Right forelimb (tissue), 1 donor: ENCODE results near the gene DNAJB8.

Source experiments
- DNase-seq: peaks from one replicate; pipeline ENCODE4 v3.0.0-alpha.2; 2018

Gene DNAJB8

DNA sequence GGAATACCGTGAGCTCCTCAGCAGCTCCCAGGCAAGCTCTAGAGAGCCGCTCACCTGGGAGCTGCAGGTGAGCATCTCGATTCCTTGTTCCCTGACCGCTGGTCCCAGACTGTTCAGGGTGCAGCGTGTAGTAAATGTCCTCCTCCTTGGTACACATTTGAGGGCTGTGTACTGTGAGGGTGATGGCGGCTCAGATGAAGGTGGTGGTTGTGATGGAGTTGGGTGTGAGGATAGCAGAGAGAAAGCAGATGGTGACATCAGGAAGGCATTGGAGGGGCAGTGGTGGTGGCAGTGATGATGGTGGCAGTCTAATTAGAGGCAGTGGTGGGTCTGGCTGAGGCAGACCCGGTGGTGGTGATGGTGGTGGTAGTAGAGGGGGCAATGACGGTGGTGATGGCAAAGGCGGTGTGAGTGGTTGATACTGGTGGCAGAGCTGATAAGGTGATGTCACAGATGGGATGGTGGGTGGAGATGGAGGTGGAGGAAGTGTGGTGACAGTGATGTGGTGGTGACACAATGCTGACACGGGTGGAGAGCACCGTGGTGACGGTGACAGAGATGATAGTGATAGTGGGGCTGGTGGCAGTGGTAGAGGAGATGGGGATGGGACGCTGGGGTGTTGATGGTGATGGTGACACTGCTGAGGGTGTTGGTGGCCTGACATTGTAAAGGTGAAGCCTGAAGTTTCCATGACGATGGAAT, at the start of gene DNAJB8:
Gene DNAJB8, minus strand, starts transcription at position 51 of the 702 bp plus-strand sequence. CDS start 3,645 bp downstream, outside the sequence.
- DNase-seq = no peak

DNA sequence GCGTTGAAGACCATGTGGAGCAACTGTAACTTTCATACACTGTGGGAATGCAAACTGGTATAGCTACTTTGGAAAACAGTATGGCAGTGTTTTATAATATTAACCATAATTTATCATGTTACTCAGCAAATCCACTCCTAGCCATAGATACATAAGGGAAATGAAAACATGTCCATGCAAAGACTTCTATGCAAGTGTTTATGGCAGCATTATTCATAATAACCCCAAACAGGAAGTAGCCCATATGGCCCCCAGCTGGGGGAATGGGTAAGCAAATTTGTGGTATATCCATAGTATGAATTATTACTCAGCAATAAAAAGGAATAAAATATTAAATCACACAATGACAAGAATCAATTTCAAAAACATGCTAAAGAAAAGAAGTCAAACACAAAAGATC, 49.3 kb upstream of the DNAJB8 start:
- no peak for DNase-seq

DNA sequence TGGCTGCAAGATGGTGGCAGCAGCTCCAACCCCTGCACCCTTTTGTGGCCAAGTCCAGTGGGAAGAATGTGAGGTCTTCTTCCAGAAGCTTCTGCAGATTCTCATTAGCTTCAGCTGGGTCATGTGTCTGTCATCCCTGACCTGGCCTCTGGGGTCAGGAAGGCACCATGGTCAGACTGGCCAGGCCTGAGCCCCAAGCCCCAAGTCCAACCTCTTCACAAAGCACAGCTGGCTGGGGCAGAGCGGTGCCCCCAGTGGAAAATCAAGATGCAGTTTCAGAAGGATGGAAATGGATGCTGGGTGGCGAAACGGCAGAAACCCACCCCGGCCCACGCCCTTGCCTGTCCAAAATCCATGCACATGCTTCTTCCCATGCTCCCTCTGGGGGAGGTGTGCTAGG, 42.2 kb upstream of the DNAJB8 start:
- DNase-seq = no peak

DNA sequence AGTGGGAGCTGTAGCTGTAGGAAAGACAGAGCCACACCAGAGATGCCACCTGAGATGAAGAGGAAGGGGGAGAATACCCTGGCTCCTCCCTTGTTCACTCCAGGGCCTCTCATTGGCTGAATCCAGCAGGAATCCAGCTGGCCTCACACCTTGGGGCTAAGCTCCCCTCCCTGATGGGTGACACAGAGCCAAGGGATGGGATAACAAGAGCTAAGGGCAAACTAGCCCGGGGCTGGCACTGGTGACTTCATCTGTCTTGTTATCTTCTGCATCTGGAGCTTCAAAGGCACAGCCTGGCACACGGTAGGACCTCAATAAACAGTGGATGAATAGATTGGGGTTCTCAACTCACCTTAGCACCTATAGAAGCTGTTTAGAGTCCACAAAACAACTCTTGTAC, 40.1 kb upstream of the DNAJB8 start:
- no peak for DNase-seq

DNA sequence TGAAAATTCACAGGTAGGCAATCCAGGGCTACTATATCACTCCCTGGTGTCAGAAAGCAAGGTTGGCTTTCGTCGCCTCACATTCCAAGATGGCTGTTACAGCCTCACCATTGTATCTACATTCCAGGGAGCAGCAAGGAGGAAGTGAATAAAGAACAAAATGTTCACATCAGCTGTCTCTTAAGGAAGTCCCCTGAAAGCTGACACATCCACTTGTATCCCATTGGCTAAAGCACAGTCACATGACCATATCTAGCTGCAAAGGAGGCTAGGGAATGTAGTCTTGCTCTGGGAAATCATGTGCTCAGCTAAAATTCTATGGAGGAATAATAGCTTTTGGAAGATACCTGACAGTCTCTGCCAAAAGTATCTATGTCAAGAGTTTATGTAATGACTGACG, 39.1 kb upstream of the DNAJB8 start:
- no peak for DNase-seq

DNA sequence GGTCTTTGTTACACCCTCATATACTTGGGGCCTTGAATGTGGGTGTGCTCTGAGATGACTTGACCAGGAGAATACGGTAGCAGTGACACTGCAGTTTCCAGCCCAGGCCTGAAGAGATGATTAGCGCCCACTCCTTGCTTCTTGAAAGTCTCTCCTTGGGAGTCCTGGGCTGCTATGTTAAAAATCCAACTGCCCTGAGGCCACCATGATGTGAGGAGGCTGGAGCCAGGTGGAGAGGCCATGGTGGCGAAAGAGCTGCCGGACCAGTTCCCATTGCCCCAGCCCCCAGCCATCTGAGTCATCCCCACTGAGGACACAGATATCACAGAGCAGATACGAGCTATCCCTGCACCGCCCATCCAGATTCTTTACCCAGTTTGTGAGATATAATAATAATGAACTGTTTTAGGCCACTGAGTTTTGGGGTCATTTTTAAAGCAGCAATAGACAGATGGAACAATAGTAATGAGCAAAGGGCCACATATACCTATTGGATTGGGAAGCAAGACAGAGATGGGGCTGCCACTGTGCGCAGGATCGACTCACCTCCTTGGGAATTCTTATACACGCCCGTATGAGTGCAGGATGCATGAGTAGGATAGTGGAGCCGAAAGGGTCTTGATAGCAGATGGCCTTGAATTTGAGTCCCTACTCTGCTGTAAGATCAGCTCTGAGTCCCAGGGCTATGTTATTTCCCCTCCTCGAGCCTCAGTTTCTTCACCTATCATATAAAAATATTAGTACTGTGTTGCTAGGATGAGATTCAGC, 38.5 kb upstream of the DNAJB8 start:
- DNase-seq = no peak

DNA sequence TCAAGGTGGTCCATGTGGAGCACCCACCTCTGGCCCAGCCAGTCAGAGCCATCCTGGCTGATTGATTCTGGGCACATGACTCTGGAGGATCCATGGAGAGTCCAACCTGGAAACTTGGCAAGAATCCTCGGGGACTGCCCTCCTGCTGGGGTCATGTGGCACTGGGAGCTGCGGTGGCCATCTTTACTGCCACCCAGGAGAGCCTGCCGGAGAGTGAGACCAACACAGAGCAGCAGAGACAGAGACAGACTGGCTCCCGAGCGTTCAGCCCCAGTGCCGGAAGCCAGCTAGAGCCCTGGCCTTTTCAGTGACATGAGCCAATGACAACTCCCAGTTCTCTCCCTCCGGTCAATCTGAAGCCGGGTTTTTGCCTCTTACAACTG, 37.8 kb upstream of the DNAJB8 start:
- no peak for DNase-seq

DNA sequence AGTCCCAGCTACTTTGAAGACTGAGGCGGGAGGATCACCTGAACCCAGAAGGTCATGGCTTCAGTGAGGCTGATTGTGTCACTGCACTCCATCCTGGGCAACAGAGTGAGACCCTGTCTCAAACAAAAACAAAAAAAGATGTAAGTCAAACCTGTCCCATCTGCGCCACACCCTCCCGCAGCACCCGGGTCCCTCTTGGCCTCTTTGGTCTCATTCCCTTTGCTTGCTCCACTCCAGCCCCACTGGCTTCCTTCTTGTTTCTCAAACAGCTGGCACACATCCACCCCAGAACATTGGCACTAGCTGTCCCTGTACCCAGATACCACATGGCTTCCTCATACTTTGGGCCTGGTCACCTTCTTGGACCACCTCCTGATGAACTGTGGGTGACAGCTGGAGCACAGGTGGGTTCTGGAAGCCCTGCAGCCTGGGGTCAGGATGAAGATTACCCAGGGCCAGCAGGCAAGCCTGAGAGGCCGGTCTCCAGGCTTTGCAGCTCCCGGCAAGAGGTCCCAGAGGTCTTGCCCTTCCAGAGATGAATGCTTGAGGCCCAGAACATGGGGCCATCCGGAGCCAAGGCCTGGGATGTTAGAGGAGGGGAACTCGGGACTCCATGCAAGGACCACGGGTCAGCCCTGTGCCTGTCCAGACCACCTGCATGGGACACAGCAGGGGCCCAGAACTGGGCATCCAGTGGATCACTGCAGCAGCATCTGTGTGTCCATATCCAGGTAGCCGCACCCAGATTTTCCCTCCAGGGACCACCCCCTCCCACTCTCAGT, 37.3 kb upstream of the DNAJB8 start:
- no peak for DNase-seq

DNA sequence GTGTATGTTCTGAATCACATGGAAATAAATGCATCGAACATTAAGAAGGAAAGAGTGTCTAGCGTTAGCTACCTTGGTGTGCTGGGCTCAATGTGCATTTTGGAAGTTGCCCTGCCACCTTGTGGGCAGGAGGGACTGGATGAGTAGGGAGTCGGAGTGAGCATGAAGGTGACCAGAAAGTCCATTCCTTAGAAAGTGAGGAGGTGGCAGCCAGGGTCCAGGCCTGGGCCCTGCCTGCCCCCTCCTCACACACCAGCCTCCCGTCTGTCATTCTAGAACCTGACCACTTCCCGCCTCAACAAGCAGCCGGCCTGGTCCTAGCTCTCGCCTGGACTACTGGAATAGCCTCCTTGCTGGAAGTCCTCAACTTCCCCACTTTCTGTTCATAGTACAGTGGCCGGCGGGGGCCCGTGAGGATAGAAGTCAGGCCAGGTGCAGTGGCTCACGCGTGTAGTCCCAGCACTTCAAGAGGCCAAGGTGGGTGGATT, 36.5 kb upstream of the DNAJB8 start:
- no peak for DNase-seq

DNA sequence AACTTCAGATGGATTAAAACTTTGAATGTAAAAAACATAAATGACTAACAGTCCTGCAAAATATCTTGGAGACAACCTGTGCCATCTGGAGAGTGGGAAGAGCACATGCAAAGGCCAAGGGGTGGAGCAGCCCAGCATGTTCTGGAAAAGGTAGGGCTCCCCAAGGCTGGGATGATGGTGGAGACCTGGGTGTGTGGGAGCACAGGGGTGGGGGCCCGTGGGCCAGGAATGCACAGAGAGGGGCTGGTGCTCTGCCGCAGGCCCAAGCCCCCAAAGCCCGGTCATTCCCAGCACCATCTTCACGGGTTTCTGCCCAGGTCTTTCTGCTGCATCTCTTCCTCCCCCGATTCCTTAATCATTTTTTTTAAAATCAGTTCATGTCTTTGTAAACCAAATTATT, 36.0 kb upstream of the DNAJB8 start:
- no peak for DNase-seq

DNA sequence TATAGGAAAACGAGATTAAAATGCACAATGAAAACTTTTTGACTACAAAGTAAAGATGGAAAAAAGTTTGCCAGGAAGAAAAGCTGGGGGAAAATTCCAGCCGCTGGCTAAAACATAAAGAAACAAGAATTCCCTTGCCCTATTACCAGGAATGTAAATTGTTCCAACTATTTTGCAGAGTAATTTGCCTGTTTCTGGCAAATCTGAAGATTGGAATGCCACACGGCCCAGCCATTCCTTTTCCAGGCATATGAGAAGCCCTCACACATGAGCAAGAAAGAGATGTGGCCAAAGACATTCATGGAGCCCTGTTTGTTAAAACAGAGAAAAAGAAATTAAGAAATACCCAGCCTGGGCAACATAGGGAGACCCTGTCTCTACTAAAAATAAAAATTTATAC, 34.7 kb upstream of the DNAJB8 start:
- DNase-seq = no peak

DNA sequence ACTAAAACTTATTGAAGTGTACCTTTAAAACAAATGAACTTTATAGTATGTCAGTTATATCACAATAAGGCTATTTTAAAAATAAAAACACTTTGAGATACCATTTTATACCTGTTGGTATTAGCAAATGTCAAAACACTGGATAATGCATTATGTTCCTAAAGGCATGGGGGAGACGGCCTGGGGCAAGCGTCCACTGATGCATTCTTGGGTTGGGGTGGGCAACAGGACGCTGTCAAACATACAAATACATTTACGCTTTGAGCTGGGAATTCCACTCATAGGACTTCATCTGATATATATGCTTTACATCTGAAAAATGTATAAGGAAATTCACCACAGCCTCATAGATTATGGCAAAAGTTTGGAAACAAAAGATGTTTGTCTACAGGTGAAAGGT, 33.9 kb upstream of the DNAJB8 start:
- no peak for DNase-seq

DNA sequence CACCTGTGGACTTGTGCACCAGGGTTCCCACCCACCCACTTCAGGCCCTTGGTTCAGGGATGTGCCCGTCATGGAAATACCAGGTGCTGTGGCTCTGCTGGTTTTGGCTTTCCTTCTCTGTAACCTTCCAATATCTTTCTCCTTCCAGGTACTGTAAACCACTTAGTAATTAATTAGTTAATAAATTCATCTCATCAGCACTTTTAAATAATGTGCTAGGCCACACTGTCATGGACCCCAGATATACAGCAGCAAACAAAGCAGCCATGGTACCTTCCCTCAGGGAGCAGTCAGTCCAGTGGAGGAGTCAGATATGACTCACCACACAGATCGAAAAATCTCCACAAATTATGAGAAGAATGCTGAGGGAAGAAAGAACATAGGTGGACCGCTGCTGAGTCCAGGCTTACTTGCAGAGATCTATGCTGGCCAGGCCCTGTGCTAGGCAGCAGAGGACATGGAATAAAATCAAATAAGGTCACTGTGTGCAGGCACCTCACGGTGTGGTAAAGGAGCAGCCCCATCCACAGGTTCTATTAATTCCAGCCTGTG, 33.1 kb upstream of the DNAJB8 start:
- DNase-seq = no peak

DNA sequence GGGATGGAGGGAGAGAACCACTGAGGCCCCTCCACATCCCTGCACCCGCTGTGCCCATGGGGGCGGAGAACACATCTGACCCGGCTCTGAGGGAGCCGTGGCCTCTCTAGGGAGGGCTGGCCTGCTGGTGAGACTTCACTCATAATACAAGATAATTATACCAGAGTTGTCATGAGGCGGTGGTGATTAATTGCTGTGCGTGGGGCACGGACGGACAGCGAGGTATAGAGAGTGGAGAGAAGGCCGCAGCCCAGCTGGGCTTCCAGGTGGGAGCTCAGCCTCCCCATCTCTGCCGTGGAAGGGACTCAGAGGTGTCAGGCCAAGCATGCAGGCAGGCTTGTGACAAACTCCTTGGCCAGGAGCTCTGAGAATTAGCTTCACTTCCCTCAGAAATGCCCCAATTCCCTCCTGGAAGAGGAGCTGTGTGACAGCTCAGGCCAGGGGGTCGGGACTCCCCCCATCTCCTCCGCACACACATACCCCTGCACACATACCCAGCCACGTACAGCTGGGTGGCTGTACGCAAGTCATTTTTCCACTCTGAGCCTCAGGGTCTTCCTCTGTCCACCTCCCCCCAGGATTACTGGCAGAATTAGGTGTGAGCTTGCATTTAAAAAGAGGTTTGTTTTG, 32.3 kb upstream of the DNAJB8 start:
- no peak for DNase-seq

DNA sequence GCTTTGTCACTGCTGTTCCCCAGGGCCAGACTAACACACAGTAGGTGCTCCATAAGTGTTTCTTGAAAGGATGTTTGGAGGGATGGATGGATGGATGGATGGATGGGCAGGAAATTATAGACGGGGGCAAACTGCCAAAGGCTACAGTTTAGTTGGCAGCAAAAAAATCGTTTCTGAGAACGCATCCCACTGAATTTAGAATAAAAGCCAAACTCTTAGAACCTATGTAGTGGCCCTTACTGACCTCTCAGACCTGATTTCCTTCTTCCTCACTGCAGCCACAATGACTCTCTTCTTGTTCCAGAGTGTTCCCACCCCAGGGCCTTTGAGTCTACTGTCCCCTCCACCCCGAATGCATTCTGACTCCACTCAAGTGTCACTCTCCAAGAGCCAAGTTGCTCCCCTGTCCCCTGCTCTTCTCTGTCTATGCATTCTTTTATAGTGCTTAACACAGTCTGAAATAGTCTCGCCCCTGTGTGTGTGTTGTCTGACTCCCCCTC, 31.5 kb upstream of the DNAJB8 start:
- DNase-seq = no peak

DNA sequence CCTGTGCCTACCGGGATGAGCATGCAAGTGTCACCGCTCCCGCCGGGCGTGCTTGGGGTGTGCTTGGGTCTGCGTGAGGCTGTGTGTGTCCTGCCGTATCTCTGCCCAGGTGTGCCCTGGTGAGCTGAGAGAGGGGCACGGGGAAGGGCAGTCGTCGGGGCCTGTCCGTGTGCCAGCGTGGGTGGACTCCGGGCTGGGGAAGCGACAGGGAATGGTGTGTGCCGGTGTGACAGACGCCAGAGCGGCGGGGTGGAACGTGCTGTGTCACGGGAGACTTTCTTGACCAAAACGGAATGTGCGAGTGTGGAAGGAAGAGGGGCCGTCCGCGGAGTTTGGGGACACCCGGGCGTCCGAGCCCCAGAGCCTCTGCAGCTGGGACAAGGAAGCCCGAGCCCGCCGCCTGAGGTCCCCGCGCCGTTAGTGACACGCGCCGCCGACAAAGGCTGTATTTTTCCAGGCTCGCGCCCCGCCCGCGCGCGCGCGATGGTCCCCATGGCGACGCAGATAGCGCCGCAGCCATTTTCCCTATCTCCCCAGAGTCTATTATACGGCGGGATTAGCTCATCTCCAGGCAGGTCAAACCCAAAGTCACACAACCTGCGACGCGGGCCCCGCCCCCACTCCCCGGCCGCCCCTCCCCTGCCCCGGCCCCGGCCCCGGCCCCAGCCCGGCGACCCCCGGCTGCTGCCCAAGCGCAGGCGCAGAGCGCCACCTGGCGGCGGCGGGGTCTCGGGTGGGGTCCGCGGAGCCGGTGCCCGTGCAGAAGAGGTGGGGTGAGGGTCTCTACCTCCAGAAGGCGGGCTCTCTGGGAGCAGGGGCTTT, 30.8 kb upstream of the DNAJB8 start:
- peak; percentile 84 for DNase-seq

DNA sequence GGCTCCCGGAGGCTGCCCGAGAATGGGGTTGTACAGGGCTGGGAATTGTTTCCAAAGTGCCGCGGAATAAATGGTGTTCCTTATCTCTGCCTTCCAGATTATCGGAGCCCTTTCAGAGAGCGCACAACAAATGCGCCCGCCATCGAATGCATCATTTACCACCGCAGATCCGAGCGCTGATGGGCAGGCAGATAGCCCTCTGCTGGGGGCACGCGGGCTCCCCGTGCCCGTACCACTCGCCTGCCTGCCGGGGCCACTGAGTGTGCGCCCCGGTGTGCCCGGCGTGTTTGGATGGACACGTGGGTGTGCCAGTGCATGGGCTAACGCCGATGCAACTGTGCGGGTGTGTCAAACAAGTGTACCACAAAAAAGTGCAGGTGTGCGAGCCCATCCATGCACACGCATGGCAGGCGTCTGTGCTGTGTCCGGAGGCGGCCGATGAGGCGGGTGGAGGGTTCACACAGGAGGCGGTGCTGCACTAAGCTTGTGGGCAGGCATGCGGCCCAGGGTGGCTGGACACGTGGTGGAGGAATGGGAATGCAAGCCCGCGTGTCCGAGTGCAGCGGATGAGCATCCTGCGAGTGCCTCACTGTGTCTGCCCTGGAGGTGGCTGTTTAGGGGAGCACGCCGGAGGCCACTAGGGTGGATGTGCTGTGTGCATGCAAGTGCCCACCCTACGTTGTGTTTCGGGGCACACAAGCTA, 30.1 kb upstream of the DNAJB8 start:
- DNase-seq = no peak

DNA sequence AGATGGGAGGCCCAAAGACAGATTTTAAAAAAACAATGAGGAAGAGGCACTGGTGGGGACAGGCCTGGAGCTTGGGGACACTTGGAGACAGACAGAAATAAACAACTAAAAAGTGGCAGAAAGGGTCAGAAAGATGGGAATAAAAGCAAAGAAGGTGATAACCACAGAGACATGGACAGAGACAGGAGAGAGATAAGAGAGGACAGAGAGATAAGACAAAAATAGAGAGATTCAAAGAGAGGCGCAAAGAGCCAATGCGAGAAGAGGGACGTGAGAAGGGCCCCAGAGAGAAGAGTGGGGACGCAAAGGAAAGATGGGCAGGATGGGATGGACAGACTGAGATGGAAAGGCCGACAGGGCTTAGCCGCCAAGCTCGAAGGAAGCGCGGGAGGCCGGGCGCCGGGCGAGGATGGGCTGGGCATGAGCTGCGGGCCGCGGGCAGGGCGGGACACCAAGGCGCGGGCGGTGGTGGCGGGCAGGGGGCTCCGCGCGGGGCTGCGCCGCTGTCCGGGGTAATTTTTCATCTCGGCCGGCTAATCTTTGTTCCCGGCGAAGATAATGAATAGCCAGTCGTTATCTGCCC, 29.4 kb upstream of the DNAJB8 start:
- peak; percentile 39 for DNase-seq

DNA sequence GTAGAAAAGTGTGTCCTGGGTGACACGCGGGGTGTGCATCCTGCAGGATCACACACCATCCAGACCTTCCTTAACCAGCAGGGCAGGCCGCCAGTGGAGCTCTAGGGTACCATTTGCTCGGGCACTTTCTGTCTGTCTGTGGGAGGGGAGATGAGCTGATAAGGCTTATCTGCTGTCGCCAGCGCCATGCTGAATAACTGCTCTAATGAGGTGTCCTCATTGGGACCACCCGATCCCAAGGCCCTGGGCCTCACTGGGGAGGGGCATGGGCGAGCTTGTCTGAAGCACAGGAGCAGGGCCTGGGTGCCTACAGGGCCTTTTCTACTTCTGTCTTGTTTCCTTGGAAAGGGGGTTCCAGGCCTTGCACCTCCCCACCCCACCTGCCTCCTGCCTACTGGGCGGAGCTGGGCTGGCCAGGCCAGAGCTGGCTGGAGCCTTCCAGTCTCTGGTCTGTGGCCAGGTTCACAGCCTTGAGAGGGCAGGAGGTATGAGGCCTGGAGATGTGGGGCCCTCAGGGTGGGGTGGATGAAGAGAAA, 28.8 kb upstream of the DNAJB8 start:
- peak; percentile 44 for DNase-seq

DNA sequence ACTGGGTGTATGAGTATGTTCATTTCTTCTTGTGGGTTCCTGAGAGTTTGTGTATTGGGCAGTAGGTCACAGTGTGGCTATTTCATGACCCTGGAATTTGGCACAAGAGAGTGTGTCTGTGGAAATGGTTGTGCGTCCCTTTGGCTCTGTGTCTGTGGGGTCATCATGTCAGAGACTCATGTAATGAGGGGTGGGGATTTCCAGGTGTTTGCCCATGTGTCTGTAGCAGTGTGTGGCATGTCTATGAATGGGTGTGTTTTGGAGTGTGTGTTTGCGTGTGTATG, 27.6 kb upstream of the DNAJB8 start:
- peak; percentile 23 for DNase-seq
